PFSK-1 (cell line): ENCODE data around the gene NECAB3.
"Not testable (repeated sequence)": the region's sequence is repeated elsewhere in the genome, so short reads cannot be mapped to it uniquely, and the experiment has no call there.

Source experiments
- POLR2AphosphoS5 ChIP-seq: IDR thresholded peaks from 2 replicates; pipeline ENCODE4 v1.6.1; 2012; ENCODE audit warnings: low read depth, mild to moderate bottlenecking, control low read depth, low read length, moderate library complexity
- SIN3A ChIP-seq: IDR thresholded peaks from 2 replicates; pipeline ENCODE4 v1.6.1; 2012; ENCODE audit warnings: mild to moderate bottlenecking, low read length, moderate library complexity, borderline replicate concordance; ENCODE audit not compliant: insufficient read depth
- TAF1 ChIP-seq: IDR thresholded peaks from 2 replicates; pipeline ENCODE4 v1.6.1; 2012; ENCODE audit warnings: low read length, control low read depth, borderline replicate concordance; ENCODE audit not compliant: insufficient read depth

DNA sequence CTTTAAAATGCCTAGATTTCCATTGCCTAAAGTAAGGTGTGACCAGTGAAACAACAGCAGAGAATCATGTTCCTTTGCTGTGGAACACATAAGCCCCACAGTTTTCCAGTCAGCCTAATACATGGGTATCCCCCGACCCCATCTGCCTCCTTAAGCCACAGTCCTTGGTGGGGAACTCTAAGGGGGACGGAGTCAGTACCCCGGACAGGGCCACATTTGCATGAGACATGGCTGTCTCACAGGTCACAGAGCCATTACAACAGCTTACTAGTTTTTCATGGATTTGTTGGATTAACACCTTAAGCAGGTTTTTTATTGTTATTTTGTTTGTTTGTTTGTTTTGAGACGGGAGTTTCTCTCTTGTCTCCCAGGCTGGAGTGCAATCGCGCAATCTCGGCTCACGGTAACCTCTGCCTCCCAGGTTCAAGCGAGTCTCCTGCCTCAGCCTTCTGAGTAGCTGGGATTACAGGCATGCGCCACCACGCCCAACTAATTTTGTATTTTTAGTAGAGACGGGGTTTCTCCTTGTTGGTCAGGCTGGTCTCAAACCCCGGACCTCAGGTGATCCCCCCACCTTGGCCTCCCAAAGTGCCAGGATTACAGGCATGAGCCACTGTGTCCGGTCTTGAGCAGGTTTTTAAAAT, 27.1 kb downstream of the NECAB3 start:
- not testable (repeated sequence) for TF ChIP-seq POLR2AphosphoS5, SIN3A, TAF1
